ENCODE results near the gene HIBCH.

The HIBCH gene

DNA sequence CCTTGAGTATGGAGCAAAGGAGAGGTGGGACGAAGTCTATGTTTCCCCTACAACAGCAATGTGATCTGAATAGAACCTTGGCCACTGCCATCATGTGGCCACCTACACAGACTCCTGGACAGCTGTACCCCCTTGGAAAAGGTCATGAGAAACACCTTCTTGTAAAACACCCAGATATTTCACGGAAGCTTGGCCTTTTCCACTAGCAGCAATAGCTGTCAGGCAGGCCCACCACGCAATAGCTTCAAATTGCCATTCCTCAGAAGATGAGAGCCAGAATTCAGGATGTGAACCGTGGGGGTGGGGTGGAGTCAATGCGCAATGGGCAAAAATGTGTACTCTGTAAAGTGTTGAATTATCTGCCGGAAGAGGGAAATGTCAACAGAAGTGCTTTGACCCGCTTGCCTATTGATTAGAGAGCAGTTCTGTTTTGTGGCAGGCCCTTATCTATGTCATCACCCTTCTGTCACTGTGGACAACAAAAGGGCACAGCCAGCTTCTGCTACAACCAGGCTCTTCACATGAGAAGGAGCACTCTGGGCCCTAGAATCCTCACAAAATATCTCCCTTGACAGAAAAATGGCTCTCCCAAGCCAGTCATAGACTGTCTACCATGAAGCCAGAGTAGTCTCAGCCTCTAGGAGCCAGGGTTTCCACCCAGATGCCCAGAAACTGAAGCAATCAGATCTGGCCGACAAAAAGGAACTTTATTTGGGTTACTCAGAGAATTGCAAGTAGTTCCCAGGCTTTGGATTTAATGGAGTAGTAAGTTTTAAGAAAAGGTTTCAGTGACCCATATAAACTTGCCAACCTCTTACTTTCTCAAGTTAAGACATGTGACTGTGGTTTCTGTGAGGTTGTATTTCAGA is 33.3 kb upstream of the HIBCH start:
- FAIRE-seq: no peak
- DNase-seq (ENCODE audit: insufficient read length, low spot score): no peak
- TF ChIP-seq, protein P1, sequence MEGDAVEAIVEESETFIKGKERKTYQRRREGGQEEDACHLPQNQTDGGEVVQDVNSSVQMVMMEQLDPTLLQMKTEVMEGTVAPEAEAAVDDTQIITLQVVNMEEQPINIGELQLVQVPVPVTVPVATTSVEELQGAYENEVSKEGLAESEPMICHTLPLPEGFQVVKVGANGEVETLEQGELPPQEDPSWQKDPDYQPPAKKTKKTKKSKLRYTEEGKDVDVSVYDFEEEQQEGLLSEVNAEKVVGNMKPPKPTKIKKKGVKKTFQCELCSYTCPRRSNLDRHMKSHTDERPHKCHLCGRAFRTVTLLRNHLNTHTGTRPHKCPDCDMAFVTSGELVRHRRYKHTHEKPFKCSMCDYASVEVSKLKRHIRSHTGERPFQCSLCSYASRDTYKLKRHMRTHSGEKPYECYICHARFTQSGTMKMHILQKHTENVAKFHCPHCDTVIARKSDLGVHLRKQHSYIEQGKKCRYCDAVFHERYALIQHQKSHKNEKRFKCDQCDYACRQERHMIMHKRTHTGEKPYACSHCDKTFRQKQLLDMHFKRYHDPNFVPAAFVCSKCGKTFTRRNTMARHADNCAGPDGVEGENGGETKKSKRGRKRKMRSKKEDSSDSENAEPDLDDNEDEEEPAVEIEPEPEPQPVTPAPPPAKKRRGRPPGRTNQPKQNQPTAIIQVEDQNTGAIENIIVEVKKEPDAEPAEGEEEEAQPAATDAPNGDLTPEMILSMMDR (IDR thresholded peaks at IDR 0.05; ENCODE audit: insufficient read depth, missing control alignments): no peak

DNA sequence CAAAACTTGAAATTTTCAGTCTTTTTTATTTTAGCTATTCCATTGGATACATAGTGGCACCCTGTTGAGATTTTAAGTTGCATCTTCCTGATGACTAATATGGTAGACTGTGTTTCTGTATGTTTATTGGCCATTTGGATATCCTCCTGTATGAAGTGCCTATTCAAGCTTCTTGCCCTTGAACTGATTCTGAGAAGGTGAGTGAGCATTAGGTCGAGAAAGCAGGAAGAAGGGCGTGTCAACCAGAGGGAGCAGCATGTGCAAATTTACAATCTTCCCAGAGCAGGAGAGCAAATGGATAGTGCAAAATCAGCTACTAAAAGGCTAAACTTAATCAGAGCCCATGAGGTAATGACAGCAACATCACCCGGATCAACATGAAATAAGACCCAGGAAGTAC is 32.3 kb upstream of the HIBCH start:
- FAIRE-seq: no peak
- TF ChIP-seq, protein P1 (IDR thresholded peaks at IDR 0.05; ENCODE audit: insufficient read depth, missing control alignments): no peak
- DNase-seq (ENCODE audit: insufficient read length, low spot score): no peak

- no peak for DNase-seq (ENCODE audit: insufficient read length, low spot score)
- TF ChIP-seq, protein P1 (IDR thresholded peaks at IDR 0.05; ENCODE audit: insufficient read depth, missing control alignments): no peak
- FAIRE-seq: no peak
Measured at GRCh38 chr2:190350371-190350770, 30.7 kb upstream of the HIBCH start.

GRCh38 chr2:190344276-190344827 is 24.7 kb upstream of the HIBCH start:
- DNase-seq (ENCODE audit: insufficient read length, low spot score) (no peak), FAIRE-seq (no peak)
- TF ChIP-seq, protein P1 (IDR thresholded peaks at IDR 0.05; ENCODE audit: insufficient read depth, missing control alignments): no peak

GRCh38 chr2:190343536-190344275 is 24.1 kb upstream of the HIBCH start, which contains the start of gene INPP1:
Gene INPP1 (plus strand): TSS chr2:190343589. CDS start chr2:190360103, 16,514 bp downstream.
- TF ChIP-seq, protein P1 (IDR thresholded peaks at IDR 0.05; ENCODE audit: insufficient read depth, missing control alignments): no peak
- DNase-seq (ENCODE audit: insufficient read length, low spot score) (no peak), FAIRE-seq (no peak)

GRCh38 chr2:190343089-190343535 is 23.5 kb upstream of the HIBCH start:
- no peak for FAIRE-seq
- TF ChIP-seq, protein P1 (IDR thresholded peaks at IDR 0.05; ENCODE audit: insufficient read depth, missing control alignments): no peak
- no peak for DNase-seq (ENCODE audit: insufficient read length, low spot score)

All from D721Med (cell line).